Stimulated activated CD4-positive, alpha-beta T cell treated with anti-CD3 and anti-CD28 coated beads, Interleukin-12 subunit alpha, Interleukin-12 subunit beta, amount 100 ng/mL, for 48 hours (primary cell): ENCODE results near the gene FLVCR2.

Source experiments
- DNase-seq, 3 donors: peaks; one replicate each; pipeline ENCODE4 v3.0.0-alpha.2; 2020; ENCODE audit warnings: low read depth in 2 of 3, low spot score in 1 of 3

The FLVCR2 gene

GRCh38 chr14:75578102-75578785 is at the start of gene FLVCR2:
TSS of gene FLVCR2 (plus strand) at chr14:75578620. CDS start at chr14:75578973, 353 bp downstream.
- peak in 1 of 3 donors; percentile 55 for DNase-seq

- no peak for DNase-seq
These were observed 47.2 kb upstream of the FLVCR2 start for GRCh38 chr14:75531256-75531655.

DNA sequence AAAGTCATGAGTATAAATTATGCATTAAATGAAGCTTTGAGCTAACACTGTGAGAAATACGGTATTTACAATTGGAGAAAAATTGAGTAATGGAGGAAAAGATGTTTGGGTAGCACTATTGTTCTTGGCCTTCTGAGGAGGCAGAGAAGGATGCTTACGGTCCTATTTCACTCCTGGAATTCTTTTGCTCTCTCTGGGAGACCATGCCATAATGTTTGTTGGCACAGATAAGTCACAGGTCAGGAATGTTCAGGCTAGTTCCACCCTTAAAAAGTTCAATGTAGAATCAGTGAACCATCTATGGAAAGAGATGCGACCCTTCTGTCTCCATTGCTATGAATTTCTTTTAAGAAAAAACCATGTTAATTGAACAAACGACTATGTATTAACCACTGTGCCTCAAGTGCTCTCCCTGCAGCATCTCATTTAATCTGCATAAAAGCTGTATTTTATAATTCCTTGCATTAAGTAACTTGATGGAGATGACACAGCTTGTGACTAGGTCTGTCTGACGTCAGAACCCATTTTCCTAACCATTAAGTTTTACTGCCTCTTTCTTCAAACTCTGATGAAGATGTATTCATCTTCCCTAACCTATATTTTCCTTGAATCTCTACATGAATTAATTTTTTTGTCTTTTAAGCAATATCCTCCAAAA is 46.6 kb upstream of the FLVCR2 start:
- DNase-seq = no peak

- no peak for DNase-seq
These were observed 44.4 kb upstream of the FLVCR2 start for GRCh38 chr14:75533791-75534555.

- no peak for DNase-seq
These were observed 43.1 kb upstream of the FLVCR2 start for GRCh38 chr14:75535164-75535898.

- DNase-seq = no peak
These were observed 41.3 kb upstream of the FLVCR2 start for GRCh38 chr14:75537071-75537470.

GRCh38 chr14:75539162-75539560 is 39.3 kb upstream of the FLVCR2 start:
- DNase-seq = no peak

GRCh38 chr14:75539561-75540478 is 38.6 kb upstream of the FLVCR2 start:
- no peak for DNase-seq

- no peak for DNase-seq
These were observed 38.0 kb upstream of the FLVCR2 start for GRCh38 chr14:75540479-75540851.

DNA sequence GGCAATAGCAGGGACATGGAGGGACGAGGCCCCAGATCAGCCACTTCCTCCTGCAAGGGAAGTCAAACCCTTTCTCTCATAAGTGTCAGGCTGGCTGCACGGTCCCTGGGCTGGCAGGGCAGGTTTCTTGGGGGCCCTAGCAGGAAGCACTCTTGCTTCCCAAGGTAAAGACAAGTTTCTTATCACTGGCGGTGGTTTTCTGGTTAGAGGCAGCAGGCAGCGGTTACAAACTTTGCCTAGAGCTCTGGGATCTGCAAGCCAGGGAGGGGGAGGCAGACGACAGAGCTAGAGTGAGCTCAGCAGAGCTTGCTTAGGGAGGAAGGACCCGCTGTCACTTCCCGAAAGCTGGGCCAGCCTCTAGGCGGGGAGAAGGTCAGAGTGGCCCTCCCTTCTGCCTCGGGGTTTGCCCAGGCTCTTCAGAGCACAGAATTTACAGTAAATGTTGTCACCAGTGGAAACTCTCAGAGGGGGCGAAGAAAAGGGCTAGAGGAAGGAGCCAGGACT is 35.8 kb upstream of the FLVCR2 start:
- DNase-seq = peak; percentile 74 to 87 (median 78)

- no peak for DNase-seq
These were observed 35.2 kb upstream of the FLVCR2 start for GRCh38 chr14:75543253-75543652.

DNA sequence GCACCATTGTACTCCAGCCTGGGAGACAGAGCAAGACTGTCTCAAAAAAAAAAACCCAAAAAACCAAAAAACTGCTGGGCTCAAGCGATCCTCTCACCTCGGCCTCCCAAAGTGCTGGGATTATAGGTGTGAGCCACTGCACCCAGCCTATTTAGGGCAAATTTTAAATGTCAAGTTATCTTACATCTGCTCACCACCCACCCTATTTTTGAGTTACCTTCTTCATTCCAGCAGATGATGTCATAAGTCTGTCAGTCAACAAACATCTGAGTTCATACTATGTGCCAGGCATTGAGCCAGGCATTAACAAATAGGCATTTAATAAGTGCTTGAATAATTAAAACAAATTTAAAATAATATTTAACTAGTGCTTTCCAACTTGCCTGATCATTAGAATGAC is 34.6 kb upstream of the FLVCR2 start:
- DNase-seq = no peak

DNA sequence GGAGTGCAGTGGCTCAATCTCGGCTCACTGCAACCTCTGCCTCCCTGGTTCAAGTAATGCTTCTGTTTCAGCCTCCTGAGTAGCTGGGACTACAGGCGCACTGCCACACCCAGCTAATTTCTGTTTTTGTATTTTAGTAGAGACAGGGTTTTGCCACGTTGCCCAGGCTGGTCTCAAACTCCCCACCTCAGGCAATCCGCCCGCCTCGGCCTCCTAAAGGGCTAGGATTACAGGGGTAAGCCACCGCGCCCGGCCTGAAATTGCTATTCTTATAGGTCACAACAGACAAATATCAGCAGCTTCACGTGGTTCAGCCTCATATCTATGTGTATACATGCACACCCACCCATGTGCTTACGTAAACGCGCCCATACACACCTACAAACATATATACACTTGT is 32.5 kb upstream of the FLVCR2 start:
- DNase-seq = no peak

- no peak for DNase-seq
These were observed 30.7 kb upstream of the FLVCR2 start for GRCh38 chr14:75547552-75548250.

- DNase-seq = no peak
These were observed 29.9 kb upstream of the FLVCR2 start for GRCh38 chr14:75548544-75548943.

DNA sequence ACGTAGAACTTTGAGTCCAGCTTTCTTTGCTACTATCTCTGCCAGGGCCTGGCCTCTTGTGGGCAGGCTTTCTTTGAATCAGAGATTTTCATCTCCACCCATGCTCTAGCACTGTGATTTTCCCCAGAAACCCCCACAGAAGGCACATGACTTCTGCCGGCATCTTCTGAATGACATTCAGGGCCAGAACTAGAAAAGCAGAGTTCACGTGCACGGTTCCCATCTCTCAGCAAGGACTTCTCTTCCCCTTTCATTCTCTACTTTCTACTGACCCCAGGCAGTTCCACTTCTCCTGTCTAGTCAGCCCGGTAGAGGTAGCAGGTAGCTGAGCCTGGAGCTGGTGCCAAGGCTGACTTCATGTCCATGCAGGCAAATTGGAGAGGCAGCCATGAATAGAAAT is 29.3 kb upstream of the FLVCR2 start:
- peak in 1 of 3 donors; percentile 21 for DNase-seq

DNA sequence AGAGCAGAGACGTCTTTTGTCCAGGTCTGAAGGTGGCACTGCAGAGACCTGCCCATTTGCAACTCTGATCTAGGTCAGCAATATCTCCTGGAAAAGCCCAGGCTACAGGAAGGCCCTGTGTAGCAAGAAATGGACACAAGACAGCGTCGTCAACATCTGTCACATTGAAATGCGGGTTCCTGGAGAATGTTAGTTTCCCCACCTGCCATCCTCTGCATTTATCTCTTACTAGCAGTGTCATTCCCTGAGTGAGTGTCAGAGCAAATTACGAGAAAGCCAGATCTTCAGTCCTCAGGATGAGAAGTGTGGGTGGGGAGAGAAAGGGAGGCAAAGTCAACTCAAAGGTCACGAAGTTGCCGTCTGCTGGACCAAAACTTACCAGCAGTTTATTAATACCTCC is 27.4 kb upstream of the FLVCR2 start:
- no peak for DNase-seq

DNA sequence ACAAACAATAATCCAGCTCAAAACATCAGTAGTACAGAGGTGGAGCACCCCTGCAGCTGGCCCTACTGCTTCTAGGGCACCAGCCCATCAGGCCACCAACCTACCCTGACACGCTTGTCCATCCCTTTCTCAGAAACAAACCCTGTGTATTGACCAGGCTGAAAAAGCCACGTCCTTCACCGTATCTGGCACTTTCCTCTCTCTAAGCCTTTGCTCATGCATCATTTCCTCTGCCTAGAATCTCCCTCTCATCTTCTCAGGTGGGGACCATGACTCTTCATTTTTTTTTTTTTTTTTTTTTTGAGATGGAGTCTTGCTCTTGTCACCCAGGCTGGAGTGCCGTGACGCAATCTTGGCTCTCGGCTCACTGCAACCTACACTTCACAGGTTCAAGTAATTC is 25.3 kb upstream of the FLVCR2 start:
- no peak for DNase-seq

GRCh38 chr14:75553761-75554364 is 24.6 kb upstream of the FLVCR2 start:
- no peak for DNase-seq
